Stimulated activated CD4-positive, alpha-beta T cell treated with anti-CD3 and anti-CD28 coated beads, Interleukin-15, amount 100 ng/mL, for 48 hours (primary cell): ENCODE data around the gene SPATA9.
"Not testable (repeated sequence)": the region's sequence is repeated elsewhere in the genome, so short reads cannot be mapped to it uniquely, and the experiment has no call there.

Experiments used
- DNase-seq, 2 donors: peaks; one replicate each; pipeline ENCODE4 v3.0.0-alpha.2; 2020; ENCODE audit warnings: low read depth in 2 of 2

SPATA9 gene

DNA sequence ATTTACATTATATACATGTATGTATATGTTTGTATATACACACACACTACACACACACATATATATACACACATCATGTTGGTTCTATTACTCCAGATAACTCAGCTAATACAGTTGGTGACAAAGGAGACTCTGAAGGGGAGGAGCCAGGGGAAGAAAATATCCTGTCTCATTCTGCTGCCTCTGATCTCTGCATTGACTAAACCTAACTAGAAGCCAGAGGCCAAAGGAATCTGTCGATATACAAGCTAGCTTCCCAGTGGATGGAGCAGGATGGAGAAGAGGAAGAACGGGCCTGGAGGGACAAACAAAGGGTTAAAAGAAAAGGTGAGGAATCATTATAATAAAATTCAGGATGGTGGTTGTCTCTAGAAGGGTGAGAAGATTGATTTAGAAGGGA is 34.6 kb upstream of the SPATA9 start:
- no peak for DNase-seq

DNA sequence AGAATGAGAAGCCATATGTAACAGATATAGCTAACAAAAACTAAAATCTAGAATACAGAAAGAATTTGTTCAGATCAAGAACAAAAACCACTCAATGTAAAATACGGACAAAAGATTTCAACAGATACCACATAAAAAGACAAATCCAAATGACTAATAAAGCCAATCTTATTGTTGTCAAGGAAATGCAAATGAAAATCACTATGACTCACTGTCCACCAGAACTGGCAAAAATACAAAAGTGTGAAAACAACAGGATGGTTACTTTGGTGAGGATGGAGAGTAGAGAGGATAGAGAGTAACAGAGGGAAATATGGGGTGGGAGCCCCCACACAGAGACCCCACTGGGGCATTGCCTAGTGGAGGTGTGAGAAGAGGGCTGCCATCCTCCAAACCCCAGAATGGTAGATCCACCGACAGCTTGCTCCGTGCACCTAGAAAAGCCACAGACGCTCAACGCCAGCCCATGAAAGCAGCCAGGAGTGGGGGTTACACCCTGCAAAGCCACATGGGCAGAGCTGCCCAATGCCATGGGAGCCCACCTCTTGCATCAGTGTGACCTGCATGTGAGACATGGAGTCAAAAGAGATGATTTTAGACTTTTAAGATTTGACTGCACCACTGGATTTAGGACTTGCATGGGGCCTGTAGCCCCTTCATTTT is 33.1 kb upstream of the SPATA9 start:
- no peak for DNase-seq

DNA sequence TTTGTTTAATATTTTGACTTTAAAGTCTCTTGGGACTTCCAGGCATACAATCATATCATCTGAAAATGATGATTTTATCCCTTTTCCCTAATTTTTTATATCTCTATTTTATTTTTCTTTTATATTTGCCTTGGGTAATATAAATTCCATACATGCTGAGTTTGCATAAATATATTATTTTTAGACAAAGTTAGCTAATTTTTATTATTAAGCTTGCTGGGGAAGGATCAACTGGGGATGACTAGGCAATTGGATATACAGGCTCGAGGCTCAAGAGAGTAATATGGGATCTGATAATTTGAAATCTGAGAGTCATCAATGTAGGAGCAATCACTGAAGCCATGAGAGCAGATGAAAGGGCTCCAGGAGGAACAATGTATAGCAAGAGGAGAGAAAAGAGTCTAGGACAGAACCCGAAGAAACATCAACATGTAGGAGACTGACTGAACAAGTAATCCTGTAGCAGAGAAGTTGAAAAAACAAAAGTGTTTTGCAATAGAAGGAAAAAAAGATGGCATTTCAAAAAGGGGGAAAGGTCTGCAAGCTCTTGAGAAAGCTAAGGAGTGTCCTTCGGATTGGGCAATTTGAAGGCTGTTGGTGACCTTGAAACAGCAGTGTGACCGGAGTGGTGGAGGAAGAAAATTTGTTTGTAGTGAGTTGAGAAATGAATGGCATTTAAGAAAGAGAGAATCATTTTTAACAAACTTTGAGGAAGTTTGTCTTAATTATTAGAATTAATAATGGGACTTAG is 31.3 kb upstream of the SPATA9 start:
- no peak for DNase-seq

DNA sequence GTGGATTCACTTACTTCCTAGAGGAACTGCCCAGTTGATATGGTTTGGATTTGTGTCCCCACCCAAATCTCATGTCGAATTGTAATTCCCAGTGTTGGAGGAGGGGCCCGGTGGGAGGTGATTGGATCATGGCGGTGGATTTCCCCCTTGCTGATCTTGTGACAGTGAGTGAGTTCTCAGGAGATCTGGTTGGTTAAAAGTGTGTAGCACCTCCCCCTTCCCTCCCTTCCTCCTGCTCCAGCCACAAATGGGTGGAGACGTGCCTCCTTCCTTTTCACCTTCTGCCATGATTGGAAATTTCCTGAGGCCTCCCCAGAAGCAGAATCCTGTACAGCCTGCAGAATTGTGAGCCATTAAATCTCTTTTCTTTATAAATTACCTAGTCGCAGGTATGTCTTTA is 30.5 kb upstream of the SPATA9 start:
- DNase-seq = not testable (repeated sequence)

DNA sequence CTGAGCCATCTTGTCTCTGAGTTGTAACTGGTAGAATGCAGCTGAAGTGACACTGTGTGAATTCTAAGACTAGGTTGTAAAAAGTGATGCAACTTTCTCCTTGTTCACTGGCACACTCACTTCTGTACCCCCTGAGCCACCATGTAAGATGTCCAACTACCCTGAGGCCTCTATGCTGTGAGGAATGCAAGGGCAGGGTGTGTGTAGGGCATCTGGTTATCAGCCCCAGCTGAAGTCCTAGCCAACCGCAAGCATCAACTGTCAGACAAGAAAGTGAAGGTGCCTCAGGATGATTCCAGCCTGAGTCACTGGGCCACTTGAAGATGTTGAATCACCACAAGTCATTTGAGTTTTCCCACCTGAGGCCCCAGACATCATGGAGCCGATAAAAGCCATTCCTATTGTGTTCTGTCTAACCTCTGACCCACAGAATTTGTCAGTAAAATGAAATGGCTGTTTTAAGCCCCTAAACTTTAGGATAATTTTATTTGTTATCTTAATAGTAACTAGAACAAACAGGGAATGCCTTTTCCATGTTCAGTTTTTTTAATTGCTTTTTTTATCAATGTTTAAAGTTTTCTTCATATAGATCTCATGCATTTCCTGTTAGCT is 29.7 kb upstream of the SPATA9 start:
- DNase-seq = peak; percentile 47 to 55

DNA sequence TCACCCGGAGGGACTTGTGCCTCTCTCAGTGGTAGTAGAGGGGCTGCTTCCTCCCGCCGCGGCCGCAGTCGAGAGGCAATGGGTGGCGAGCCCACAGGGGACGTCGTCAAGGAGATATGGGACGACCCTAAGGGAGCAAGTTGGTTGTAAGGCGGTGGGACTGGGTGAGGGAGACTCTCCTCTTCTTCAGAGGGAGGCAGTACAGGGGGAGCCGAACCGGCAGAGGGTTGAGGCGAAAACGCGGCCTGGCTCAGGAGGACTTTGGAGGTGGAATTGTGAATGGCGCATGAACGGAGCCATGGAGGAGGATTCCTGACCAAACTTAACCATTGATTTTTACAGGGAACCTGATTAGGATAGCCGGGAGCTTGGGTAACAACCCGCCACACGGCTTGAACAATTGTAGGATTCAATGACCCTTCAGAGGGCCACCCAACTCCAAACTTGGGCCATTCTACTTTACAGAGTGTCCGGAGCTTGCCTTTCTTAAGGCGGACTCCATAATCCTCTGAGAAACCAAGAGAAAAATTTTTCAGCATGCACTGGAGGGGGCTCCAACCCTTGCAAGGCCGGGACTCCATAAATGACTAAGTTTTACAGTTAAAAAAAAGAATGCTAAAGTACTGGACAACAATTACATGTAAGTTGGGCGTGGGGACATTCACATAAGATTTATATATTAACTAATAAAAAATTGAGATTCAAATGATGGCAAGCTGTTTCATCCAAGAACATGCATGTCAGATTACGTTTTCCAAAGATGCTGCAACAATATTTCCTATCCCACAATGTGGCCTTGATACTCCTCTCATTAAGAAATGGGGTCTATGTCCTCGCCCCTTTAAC is 28.9 kb upstream of the SPATA9 start:
- no peak for DNase-seq

DNA sequence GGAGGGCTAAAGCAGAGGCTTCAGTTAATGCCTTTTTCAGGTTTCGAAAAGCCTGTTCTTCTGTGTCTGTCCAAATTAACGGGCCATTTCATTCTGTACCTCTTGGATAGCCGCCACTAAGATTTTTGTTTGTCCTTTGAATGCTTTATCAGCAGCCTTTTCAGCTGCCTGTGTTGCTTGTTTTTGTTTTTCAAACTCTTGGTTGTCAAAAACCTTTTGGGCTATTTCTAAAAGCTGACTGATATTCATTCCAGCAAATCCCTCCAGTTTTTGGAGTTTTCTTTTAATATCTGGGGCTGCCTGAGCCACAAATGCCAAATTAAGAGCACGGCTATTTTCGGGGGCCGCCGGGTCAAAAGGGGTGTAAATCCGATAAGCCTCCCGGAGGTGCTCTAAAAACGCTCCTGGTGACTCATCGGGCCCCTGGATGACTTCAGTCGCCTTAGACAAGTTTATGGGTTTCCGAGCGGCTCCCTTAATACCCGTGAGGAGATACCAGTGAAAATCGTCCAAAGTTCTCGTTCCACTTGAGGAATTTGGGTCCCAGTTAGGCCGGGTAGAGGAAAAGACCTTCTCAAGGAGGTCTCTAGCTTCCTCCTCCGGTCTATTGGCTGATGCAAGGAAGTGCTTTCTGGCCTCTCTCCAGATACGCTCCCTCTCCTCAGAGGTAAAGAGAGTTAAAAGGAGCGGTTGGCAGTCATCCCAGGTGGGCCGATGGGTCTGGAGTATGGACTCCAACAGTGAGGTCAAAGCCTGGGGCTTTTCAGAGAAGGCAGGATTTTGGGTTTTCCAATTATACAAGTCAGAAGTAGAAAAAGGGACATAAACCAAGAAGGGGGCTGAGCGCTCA is 28.1 kb upstream of the SPATA9 start:
- DNase-seq = not testable (repeated sequence)

DNA sequence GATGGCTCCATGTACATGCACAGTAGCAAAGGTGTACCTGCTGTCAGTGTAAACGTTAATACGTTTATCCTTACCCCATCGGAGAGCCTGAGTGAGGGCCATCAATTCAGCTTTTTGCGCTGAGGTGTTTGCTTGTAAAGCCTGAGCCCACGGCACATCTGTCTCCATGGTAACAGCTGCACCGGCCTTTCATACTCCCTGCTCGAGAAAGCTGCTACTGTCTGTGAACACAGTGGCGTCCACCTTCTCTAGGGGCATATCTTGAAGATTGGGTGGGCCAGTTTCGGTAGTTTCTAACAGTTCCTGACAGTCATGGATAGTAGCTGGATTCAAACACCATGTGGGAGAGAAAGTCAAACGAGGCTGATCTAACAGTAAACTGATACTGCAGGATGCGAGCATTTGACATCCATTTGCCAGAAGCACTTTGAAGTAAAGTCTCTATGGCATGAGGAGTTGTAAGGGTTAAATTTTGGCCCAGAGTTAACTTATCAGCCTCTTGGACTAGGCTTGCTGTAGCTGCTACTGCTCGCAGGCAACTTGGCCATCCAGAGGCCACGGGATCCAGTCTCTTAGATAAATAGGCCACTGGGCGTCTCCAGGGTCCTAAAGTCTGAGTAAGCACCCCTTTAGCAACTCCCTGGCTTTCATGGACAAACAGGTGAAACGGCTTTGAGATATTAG is 27.3 kb upstream of the SPATA9 start:
- DNase-seq = no peak

DNA sequence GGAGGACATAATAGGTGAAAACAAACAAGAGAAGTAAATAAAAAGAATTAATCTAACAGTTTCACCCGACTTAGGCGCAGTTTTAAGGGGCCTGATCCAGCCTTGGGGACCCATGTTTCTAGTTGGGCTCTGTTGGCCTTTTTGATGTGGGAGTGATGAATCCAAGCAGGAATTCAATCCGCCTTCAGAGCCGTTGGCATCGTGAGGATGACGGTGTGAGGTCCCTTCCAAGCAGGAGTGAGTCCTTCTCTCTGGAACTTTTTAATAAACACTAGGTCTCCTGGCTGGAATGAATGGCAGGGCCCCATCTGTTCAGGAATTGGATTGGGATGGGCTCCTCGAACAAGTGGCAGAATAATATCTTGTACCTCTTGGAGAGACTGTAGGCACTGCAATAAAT is 26.1 kb upstream of the SPATA9 start:
- DNase-seq = no peak

DNA sequence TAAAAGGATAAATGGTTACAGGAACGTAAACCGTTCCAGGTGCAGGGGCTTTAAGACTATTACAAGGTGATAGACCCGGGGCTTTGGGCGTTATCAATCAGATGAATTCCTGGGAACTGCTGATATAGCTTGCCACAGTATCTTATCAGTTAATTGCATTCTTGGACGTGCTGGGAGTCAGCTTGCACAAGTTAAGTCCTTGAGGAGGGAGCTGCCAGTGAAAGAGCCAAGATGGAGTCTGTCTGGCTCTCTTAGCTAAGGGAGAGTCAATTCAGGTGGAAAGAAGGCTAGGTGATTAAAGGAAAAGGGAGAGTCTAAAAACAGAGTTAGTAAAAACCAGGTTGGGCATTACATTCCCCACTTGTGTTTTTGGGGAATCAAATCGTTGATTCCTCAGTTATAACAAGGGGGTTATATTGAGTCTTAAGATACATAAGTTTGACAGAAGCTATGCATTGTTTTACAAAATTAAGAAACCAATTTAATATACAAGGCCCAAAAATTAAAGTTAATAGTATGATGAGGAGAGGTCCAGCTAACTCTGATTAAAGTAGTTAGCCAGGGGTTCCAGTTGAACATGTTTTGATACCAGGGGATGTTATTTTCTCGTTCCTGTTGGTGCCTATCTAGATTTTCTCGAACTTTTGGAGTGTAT is 24.9 kb upstream of the SPATA9 start:
- not testable (repeated sequence) for DNase-seq

DNA sequence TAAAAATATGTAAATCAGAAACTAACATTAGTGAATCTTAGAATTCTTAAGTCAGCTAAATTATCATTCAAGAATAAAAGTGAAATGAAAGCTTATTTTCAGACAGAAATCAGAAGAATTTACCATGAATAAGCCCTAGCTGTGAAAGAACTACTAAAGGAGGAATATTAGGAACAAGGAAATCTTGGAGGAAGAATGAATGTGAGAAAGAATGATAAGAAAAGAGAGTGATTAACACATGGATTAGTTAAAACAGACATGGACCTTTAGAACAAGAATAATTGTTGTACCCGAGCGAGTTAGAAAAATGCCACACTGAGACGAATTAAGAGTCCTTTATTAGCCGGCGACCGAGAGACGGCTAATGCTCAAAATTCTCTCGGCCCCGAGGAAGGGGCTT is 24.3 kb upstream of the SPATA9 start:
- no peak for DNase-seq

DNA sequence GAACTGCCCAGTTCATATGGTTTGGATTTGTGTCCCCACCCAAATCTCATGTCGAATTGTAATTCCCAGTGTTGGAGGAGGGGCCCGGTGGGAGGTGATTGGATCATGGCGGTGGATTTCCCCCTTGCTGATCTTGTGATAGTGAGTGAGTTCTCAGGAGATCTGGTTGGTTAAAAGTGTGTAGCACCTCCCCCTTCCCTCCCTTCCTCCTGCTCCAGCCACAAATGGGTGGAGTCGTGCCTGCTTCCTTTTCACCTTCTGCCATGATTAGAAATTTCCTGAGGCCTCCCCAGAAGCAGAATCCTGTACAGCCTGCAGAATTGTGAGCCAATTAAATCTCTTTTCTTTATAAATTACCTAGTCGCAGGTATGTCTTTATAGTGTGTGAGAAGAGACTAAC is 23.4 kb upstream of the SPATA9 start:
- DNase-seq = not testable (repeated sequence)

DNA sequence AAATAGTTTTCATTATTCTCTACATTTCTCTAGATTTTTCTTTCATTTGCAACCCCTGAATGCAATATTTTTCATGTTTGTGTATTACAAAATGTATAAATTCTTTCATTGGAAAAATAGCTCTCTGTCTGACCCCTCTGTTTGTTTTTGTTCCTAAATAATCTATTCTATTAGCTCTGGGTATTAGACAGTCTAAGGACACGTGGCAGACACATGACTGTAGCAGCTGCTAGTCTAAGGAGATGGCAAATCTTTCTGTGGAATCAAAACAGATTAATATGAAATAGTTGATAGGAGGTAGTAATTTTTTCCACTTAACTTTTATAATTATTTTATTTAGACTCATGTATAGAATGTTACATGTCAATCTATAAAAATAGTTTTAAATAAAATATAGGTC is 21.4 kb upstream of the SPATA9 start:
- DNase-seq = no peak

DNA sequence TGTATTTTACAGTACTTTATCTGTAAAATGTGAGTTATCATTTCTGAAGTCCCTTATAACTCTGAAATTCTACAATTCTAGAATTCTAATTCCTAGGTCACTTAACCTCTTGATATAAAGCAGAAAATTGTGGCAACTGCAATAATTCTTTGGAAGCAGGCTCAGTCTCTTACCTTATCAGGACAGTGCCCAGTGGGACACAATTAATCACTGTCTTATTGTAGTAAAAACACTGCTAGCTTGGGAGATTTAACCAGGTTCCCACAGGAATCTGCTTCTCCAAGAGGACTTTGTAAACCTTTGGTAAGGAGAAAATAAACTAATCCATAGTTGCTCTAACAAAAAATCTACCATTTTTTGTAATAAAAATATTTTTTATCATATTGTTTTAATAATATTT is 18.3 kb upstream of the SPATA9 start:
- DNase-seq = no peak

DNA sequence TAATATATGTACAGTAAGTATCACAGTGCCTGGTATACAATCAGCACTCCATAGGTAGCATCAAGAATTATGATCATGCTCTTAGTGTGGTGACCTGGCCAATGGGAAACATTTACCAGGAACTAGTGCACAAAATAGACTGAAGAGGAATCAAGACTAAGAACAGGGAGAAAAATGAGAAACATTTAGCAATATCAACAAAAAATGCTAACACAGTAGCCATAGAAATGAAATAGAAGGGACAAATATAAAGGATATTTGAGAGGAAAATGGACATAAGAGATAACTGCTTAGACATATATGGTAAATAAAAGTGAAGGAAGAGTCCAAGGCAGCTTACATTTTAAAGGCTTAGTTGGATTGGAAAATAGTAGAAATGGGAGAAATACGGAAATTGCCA is 16.5 kb upstream of the SPATA9 start:
- no peak for DNase-seq

DNA sequence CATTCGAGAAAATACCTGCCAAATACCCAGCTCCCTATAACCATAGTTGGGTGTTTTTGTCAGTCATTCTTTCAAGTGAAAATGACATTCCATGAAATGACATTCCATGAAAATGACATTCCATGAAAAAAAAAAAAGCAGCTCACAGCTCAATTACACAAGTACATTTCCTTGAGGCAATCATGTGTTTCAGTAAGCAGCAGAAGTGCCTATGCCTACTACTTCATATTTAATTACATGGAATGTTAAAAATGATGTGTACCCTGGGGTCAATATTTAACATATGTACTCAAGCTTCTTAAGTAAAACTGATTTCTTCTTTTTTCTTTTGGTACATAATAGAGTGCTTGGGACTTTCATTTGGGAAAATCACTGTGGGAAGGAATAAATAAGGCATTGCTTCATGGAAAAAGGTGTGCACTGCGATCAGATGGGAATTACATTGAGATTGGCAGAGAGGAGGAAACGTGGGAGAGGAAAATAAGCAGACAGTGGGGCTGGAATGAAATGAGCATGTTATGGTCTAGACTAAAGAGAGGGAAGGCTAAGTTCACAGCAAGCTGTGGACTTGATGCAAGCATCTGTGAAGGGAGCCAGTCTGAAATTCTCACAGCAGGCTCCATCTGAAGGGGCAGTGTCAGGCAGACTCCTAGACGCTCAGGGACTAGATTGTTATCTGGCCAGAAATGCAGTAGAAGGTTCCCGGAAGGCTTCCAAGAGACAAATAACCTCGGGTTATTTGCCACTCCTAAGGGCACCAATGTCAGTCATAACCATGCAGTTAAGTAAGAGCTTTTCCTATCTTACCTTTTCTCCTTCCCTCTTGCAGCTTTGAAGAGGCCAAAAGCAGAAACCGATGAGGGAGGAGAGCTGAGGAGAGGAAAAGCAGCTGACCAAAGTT is 15.2 kb upstream of the SPATA9 start:
- DNase-seq = no peak

DNA sequence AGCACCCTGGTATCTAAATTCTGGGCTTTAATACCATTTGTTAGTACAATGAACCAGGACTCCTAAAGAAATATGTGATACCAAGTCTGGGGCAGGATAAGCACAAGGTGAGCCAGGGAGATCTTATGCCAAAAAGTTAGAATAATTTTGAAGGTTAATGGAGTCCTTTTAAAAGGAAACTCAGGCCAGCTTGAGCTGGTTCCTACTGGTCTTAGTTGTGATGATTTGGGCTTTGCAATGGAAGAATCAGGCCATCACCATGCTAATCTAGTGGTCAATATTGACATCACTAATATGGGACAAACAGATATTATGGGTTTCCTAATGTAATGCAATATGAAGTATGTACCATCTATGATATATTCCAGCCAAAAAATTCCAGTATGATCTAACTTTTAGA is 7.5 kb upstream of the SPATA9 start:
- no peak for DNase-seq

DNA sequence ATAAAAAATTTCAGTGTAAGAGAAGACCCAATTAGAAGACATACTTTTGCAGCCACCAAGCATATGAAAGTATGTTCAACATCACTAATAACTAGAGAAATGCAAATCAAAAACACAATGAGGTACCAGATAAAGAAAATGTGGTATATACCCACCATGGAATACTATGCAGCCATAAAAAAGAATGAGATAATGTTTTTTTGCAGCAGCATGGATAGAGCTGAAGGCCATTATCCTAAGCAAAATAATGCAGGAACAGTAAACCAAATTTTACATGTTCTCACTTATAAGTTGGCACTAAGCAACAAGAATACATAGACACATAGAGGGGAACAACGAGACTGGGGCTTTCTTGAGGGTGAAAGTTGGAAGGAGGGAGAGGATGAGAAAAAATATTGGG is 6.9 kb upstream of the SPATA9 start:
- DNase-seq = no peak

DNA sequence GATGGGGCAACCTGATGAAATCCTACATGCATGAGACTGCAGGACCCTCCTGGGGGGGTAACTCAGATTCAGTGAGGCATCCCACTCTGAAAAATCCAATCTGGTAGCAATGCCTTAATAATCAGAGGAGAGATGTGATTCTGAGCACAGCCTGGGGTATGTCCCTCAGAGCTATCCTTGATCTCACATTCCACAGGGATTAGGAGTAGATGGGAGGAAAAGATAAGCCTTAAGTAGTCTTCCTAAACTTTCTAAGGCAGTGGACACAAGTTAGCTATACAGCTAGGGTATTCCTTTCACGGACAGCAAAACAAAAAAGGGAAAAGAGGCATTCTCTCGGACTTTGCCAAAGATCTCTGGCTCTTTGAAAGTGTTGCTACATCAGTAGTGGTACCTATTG is 3.9 kb upstream of the SPATA9 start:
- DNase-seq = no peak
